GM23338 (cell line): ENCODE measurements around the gene LBHD1. TPM values are rescaled to one million over a fixed set of nuclear protein-coding genes. Genes with fewer than 3 reads are reported as not detected.
A peak's percentile ranks its signal among the peaks of the same experiment; 100 is the strongest.

Experiments
- ATAC-seq: fragments of 200-7000 bp; cut with Tn5 transposase; 3 replicates; pipeline ENCODE4 v1.9.1; 2020
- DNase-seq: peaks from one replicate; pipeline ENCODE4 v3.0.0-alpha.2; 2015; ENCODE audit warnings: low spot score
- H2AFZ ChIP-seq: fragments of 200-600 bp; sonication (generic); 2 replicates; pipeline ENCODE4 v1.8.0; 2016; ENCODE audit warnings: antibody characterized with exemption, mild to moderate bottlenecking, moderate library complexity
- H3F3A ChIP-seq: fragments of 200-600 bp; sonication (generic); replicated peaks from 2 replicates; pipeline ENCODE4 v1.8.0; 2017; ENCODE audit warnings: antibody characterized with exemption, mixed run types, low read depth
- H3K27ac ChIP-seq: fragments of 200-600 bp; sonication (generic); 2 replicates; pipeline ENCODE4 v1.6.1; 2016; ENCODE audit warnings: low read depth
- H3K27me3 ChIP-seq: fragments of 200-600 bp; sonication (generic); 2 replicates; pipeline ENCODE4 v1.8.0; 2016; ENCODE audit warnings: mild to moderate bottlenecking, mixed run types, moderate library complexity; ENCODE audit not compliant: insufficient read depth
- H3K36me3 ChIP-seq: fragments of 200-600 bp; sonication (generic); 2 replicates; pipeline ENCODE4 v1.8.0; 2016; ENCODE audit warnings: mild to moderate bottlenecking; ENCODE audit not compliant: insufficient read depth
- H3K4me1 ChIP-seq: fragments of 200-600 bp; sonication (generic); 2 replicates; pipeline ENCODE4 v1.8.0; 2016; ENCODE audit warnings: mild to moderate bottlenecking, moderate library complexity; ENCODE audit not compliant: insufficient read depth
- H3K4me2 ChIP-seq: fragments of 200-600 bp; sonication (generic); 2 replicates; pipeline ENCODE4 v1.7.1; 2017; ENCODE audit warnings: mixed run types
- H3K4me3 ChIP-seq: fragments of 200-600 bp; sonication (generic); 2 replicates; pipeline ENCODE4 v1.6.1; 2016; ENCODE audit warnings: mixed run types
- H3K79me2 ChIP-seq: fragments of 200-600 bp; sonication (generic); replicated peaks from 2 replicates; pipeline ENCODE4 v1.8.0; 2017; ENCODE audit warnings: mild to moderate bottlenecking; ENCODE audit not compliant: insufficient read depth
- H3K9me2 ChIP-seq: fragments of 200-600 bp; sonication (generic); 2 replicates; pipeline ENCODE4 v1.8.0; 2017; ENCODE audit not compliant: insufficient read depth
- H4K20me1 ChIP-seq: fragments of 200-600 bp; sonication (generic); replicated peaks from 2 replicates; pipeline ENCODE4 v1.8.0; 2017; ENCODE audit warnings: mild to moderate bottlenecking; ENCODE audit not compliant: insufficient read depth
- H3K27ac Mint-ChIP-seq: 2 replicates; pipeline ENCODE4 v1.8.0; 2020; ENCODE audit warnings: inconsistent platforms, mild to moderate bottlenecking, moderate library complexity, mixed read lengths
- H3K27me3 Mint-ChIP-seq: 3 replicates; pipeline ENCODE4 v1.8.0; 2022; ENCODE audit warnings: low read depth, mild to moderate bottlenecking, moderate library complexity, mixed read lengths, inconsistent platforms; ENCODE audit not compliant: insufficient read depth, poor library complexity
- H3K36me3 Mint-ChIP-seq: 3 replicates; pipeline ENCODE4 v1.8.0; 2021; ENCODE audit warnings: low read depth, mild to moderate bottlenecking, inconsistent platforms, moderate library complexity, mixed read lengths
- H3K4me1 Mint-ChIP-seq: 3 replicates; pipeline ENCODE4 v1.8.0; 2020; ENCODE audit warnings: mild to moderate bottlenecking, inconsistent platforms, mixed read lengths
- H3K4me3 Mint-ChIP-seq: 3 replicates; pipeline ENCODE4 v1.8.0; 2021; ENCODE audit warnings: moderate library complexity, mild to moderate bottlenecking, inconsistent platforms, mixed read lengths
- H3K9me3 Mint-ChIP-seq: 3 replicates; pipeline ENCODE4 v1.8.0; 2020; ENCODE audit warnings: moderate library complexity, mild to moderate bottlenecking, inconsistent platforms, mixed read lengths
- CREB1 ChIP-seq: fragments of 250-450 bp; sonication (Bioruptor Pico); IDR thresholded peaks from 2 replicates; pipeline ENCODE4 v1.5.0; 2020; ENCODE audit warnings: low read depth, mild to moderate bottlenecking, moderate library complexity
- CTCF ChIP-seq, 2 experiments: fragments of 200-600 bp in 1 of 2; sonication (generic) in 1 of 2; conservative IDR thresholded peaks; 2 replicates each; pipeline versions ENCODE4 v1.5.1 to v1.6.1; 2016 to 2017; ENCODE audit warnings: antibody characterized with exemption in 2 of 2, low read depth in 2 of 2, mild to moderate bottlenecking in 2 of 2, moderate library complexity in 1 of 2
- ETS1 ChIP-seq: IDR thresholded peaks from 2 replicates; pipeline ENCODE4 v1.6.1; 2016; ENCODE audit warnings: antibody characterized with exemption
- EZH2 ChIP-seq: fragments of 200-600 bp; sonication (generic); IDR thresholded peaks from one replicate; pipeline ENCODE4 v1.8.0; 2017; ENCODE audit warnings: antibody characterized with exemption, mild to moderate bottlenecking, low read depth; ENCODE audit not compliant: unreplicated experiment
- EZH2phosphoT487 ChIP-seq: fragments of 200-600 bp; sonication (generic); IDR thresholded peaks from one replicate; pipeline ENCODE4 v1.8.1; 2018; ENCODE audit warnings: antibody characterized with exemption; ENCODE audit not compliant: unreplicated experiment
- JUNB ChIP-seq: IDR thresholded peaks from one replicate; pipeline ENCODE4 v1.6.1; 2016; ENCODE audit warnings: antibody characterized with exemption; ENCODE audit not compliant: unreplicated experiment
- NANOG ChIP-seq: IDR thresholded peaks from 2 replicates; pipeline ENCODE4 v1.6.1; 2016; ENCODE audit warnings: antibody characterized with exemption, borderline replicate concordance
- POLR2AphosphoS5 ChIP-seq: IDR thresholded peaks from 2 replicates; pipeline ENCODE4 v1.6.1; 2016; ENCODE audit warnings: antibody characterized with exemption, low read depth
- STAT1 ChIP-seq: IDR thresholded peaks from one replicate; pipeline ENCODE4 v1.6.1; 2016; ENCODE audit warnings: antibody characterized with exemption; ENCODE audit not compliant: unreplicated experiment
- ZNF114 ChIP-seq: fragments of 250-450 bp; sonication (Bioruptor Pico); IDR thresholded peaks from 2 replicates; pipeline ENCODE4 v1.5.0; 2020; ENCODE audit warnings: mild to moderate bottlenecking, moderate library complexity
- ZNF331 ChIP-seq: fragments of 250-450 bp; sonication (Bioruptor Pico); IDR thresholded peaks from 2 replicates; pipeline ENCODE4 v1.5.0; 2020; ENCODE audit warnings: low read depth, mild to moderate bottlenecking, moderate library complexity
- ZNF462 ChIP-seq: fragments of 250-450 bp; sonication (Bioruptor Pico); IDR thresholded peaks from 2 replicates; pipeline ENCODE4 v1.5.0; 2020; ENCODE audit warnings: mild to moderate bottlenecking, moderate library complexity
- polyA plus RNA-seq: library from polyadenylated mRNA; unstranded; fragments of >200 nt; fragmentation: Nextera tagmentation; extraction: Ambion mirVana; gene quantifications from 2 replicates; pipeline ENCODE4 v1.2.1, GENCODE V29; 2016
- total RNA-seq: library from RNA; depleted of rRNA; stranded (reverse); fragments of >200 nt; shearing (Covaris generic); gene quantifications from 2 replicates; pipeline ENCODE4 v1.2.3, GENCODE V29; 2014

Gene LBHD1
- total and polyA plus RNA-seq, 2 experiments from 2014 or later = 2.8 to 2.9 TPM

- Histone ChIP-seq H2AFZ (peak overlapping the region; percentile 98), H3K27ac (peak overlapping the region; percentile 92), H3K4me2 (peak overlapping the region; percentile 93), H3K4me3 (peak overlapping the region; percentile 98), H3K9me2 (no peaks in the 10 kb centered on the region), H3K36me3 (peaks cover 7% of the 10 kb centered on the region), H3F3A (peaks cover 46% of the 10 kb centered on the region), H4K20me1 (peaks cover 15% of the 10 kb centered on the region), H3K79me2 (peaks cover 37% of the 10 kb centered on the region), H3K4me1 (peaks cover 30% of the 10 kb centered on the region), H3K27me3 (no peaks in the 10 kb centered on the region)
- ATAC-seq = peak; percentile 5
- H3K4me1 Mint-ChIP-seq = peaks cover 16% of the 10 kb centered on the region
- DNase-seq = no peak
- H3K4me3 Mint-ChIP-seq = peak overlapping the region; percentile 90
- no peak for TF ChIP-seq CTCF (conservative IDR thresholded peaks at IDR 0.05; ENCODE audit: low read depth in 2 of 2)
- TF ChIP-seq EZH2 = no peak
- no peak for TF ChIP-seq POLR2AphosphoS5
- TF ChIP-seq CREB1 = no peak
- TF ChIP-seq JUNB = no peak
- no peak for TF ChIP-seq ZNF114 (CRISPR knock-in tag)
- TF ChIP-seq ZNF462 (CRISPR knock-in tag) = no peak
- no peak for TF ChIP-seq ZNF331 (CRISPR knock-in tag)
- TF ChIP-seq ETS1 = no peak
- no peak for TF ChIP-seq STAT1
- no peak for TF ChIP-seq NANOG
- TF ChIP-seq EZH2phosphoT487 = no peak
- H3K27ac Mint-ChIP-seq = peak overlapping the region; percentile 98
- H3K27me3 Mint-ChIP-seq = peaks cover 17% of the 10 kb centered on the region
- peaks cover 53% of the 10 kb centered on the region for H3K36me3 Mint-ChIP-seq
- H3K9me3 Mint-ChIP-seq = no peaks in the 10 kb centered on the region; the same call in 1 of the 3 replicates
Observed at GRCh38 chr11:62671236-62671607, 845 bp downstream of the LBHD1 start.
